ENCODE measurements around the gene ACTG1.
A peak's percentile ranks its signal among the peaks of the same experiment; 100 is the strongest.
"Not testable (repeated sequence)": the region's sequence is repeated elsewhere in the genome, so short reads cannot be mapped to it uniquely, and the experiment has no call there.

The ACTG1 gene

GRCh38 chr17:81531998-81532404 is 19.4 kb upstream of the ACTG1 start:
- DNase-seq, result not testable (repeated sequence)

GRCh38 chr17:81531013-81531412 is 18.4 kb upstream of the ACTG1 start:
- not testable (repeated sequence) for DNase-seq

GRCh38 chr17:81529437-81529803 is 16.8 kb upstream of the ACTG1 start:
- DNase-seq, result no peak

- no peak for DNase-seq
Observed at GRCh38 chr17:81528651-81529436, 16.2 kb upstream of the ACTG1 start.

- no peak for DNase-seq
Observed at GRCh38 chr17:81528384-81528650, 15.7 kb upstream of the ACTG1 start.

DNA sequence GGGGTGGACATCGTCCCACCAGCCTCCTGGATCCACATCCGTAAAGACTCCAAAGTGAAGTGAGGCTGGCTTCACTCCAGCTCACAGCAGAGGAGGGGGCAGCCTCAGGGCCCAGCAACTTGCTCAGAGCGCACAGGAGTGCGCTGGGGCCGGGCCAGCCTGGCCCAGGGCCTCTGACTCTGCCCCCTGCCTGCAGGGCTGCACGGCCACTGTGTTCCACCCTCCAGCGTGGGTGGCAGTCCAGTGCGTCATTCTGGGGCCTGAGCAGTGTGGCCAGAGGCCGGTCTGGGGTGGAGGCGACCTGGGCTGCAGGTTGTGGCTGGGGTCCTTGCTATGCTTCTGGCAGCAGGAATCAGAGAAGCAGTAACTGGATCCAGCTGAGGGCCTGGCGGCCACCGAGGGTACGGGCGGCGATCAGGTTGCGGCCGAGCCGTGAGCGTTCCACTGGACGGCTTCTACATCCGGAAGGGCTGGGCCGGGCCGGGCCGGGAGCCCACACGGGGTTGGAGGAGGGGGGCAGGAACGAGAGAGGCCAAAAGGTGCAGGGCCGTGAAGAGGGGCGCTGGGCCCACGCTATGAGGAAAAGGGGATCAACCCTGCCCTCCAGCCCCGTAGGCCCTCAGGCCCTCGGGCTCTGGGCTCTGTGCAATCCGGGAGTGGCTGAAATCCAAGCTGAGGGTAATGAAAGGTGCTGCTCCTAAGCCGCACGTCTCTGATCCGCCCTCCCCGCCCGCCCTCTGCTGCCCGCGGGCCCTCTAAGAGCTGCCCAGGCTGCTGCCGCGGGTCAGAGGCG is 15.2 kb upstream of the ACTG1 start, which contains the start of gene FSCN2:
Gene FSCN2 (plus strand): TSS at position 787 of the 793 bp plus-strand sequence. CDS start 155 bp downstream, outside the sequence.
- no peak for DNase-seq

- no peak for DNase-seq
Observed at GRCh38 chr17:81526662-81527571, 14.3 kb upstream of the ACTG1 start.

DNA sequence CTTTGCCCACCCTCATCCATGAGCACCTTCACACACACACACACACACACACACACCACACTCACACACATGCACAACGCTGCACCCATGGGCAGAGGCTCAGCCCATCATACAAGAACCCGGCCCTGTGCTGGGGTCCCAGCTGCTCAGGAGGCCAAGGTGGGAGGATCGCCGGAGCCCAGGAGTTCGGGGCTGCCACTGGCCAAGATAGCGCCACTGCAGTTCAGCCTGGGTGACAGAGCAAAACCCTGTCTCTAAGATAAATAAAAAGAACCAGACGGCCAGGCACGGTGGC is 12.2 kb upstream of the ACTG1 start:
- no peak for DNase-seq

DNA sequence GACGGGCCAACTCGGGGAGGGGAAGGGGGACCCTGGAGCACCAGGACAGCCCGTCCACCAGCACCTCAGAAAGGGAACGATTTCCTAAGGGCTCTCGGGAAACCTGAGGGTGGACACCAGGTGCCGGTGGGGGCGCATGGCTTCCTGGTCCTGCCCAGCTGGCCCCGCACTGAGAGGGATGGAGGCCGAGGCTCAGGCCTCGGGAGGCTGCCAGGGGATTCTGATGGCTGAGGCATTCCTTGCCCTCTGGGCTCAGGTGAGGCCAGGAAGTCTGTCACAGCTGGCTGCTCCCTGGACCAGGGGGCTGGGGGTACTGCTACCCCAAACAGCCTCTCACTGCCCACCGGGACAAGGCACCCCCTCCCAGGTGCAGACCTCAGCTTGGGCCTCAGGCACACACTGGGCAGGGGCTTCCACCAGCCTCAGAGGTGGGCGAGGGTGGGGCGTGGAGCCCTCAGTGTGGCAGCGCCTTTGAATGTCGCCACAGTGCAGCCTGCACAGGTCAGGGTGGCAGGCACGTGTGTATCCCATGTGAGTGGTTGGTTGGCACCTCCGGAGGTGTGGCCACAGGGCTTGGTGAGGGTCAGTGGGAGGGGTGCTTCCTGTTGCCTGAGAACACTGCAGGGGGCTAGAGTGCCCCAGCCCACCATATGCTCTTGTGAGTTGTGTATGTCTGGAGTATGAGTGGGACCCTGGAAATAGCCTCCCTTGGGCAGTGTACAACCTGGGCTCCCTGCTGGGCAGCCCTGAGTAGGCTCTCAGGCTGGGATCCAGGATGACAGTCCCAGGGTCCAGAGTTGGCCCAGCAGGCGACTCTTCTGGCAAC is 11.7 kb upstream of the ACTG1 start:
- DNase-seq, result no peak

- no peak for DNase-seq
Observed at GRCh38 chr17:81523402-81524038, 10.9 kb upstream of the ACTG1 start.

GRCh38 chr17:81522491-81523401 is 10.1 kb upstream of the ACTG1 start:
- no peak for DNase-seq

DNA sequence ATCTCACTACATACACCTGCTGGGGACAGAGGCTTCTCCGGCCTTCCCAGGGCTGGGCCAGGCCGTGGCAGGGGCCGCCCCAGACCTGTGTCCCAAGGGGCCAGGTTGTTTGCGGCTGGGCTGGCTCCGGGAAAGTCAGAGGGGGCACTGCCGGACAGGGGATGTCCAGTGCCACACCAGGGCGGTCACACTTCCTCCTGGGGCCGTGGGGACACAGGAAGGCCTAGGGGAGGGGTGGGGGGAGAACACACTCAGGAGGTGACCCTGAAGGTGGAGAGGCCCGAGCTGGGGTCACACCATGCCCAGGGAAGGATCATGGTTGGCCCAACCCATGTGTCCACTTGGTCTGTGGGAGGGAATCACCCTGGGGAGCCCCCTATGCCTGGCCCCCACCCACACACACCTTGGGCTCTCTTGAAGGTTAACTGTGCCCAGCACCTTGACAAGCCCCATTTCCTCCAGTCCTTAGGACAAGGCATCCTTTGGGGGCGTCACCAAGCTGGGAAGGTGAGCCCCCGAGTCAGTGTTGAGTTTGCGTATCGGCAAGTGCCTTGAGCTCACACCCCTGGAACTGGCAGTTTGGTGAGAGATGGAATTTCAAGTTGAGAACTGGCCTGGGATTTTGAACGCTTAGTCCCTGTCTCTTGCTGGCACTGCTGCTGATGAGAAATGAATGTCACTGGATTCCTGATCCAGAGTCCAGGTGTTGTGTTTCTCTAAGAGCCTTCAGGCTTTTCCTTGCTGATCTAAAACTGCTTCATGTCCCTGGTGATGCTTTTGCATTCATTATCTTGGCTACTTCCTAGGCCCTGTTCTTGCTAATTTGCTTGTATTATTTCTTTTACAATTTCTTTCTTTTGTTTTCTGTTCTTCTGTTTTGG is 7.7 kb upstream of the ACTG1 start:
- DNase-seq, result no peak

- peak; percentile 79 for DNase-seq
Observed at GRCh38 chr17:81519284-81520020, 6.9 kb upstream of the ACTG1 start.

GRCh38 chr17:81518785-81519283 is 6.2 kb upstream of the ACTG1 start:
- DNase-seq, result peak; percentile 60

- no peak for DNase-seq
Observed at GRCh38 chr17:81518113-81518784, 5.7 kb upstream of the ACTG1 start.

DNA sequence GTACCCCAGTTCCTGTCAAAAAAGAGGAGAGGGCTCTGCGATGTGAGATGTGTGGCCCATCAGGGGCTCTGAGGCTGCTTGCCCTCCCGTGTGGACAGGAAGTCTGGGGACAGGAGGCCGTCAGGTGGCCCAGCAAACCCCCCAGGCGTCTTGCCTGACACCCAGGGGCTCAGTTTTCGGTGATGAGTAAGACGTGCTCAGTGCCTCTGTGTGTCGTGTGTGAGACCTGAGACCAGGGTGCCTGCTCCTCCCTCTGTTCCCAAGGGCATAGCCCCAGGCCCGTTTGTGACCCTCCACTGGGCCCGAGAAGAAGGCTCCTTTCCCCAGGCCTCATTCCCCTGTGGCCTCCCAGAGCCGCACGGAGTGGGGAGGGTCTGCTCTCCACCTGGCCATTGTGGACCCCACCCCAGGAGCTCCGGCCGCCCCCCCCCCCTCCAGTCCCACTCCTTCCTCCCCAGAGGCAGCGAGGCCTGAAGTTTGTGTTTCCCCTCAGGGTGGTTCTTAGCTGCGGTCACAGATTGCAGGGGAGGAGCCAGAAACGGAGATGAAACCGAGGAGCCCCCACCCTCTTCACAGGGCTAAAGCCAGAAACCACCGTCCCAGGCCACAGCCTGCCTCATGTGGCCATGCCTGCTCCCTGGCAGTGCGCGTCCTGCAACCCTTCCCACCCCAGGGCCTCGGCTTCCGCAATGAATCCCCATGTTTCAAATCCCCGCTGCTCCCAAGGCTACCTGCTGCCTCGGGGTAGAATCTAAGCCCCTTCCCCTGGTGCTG is 4.9 kb upstream of the ACTG1 start:
- DNase-seq, result no peak

DNA sequence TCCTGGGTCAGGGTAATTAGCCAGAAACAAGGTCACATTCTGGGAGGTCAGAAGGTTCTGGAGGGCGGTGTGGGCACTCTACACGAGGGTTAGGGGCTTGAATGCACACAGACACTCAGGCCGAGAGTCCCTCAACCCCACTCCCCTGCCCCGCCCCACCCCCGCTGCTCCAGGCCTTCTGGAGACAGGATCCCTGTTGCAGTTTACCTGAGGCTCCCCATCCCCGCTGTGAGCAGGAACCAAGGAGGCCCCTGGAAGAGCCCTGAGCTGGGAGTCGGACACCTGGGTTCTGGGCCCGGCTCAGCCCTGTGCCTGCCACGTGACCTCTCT is 4.4 kb upstream of the ACTG1 start:
- DNase-seq, result no peak

DNA sequence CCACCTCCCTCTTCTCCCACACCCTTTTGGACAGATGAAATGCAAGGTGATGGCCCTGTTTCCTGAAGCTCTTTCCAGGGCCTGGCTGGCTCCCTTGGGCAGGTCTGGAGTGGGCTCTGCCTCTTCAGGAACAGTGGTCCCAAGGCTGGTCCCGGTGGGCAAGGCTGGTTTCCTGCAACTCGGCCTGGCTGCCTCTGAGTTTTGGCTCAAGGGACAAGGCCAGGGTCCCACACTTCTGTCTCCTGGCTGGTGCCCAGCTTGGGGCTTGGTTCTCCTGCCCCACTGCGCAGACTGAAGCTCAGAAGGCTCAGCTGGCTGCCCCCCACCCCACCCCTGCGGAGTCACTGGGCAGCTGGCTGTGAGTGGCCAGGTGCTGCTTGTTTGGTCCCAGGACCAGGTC is 3.8 kb upstream of the ACTG1 start:
- DNase-seq, result no peak
